GM12801 (cell line): Measurements from ENCODE around the gene ARF3.

Experiments
- TF ChIP-seq, protein P1 (sequence below): IDR thresholded peaks from one replicate; pipeline ENCODE4 v1.5.1; 2011; ENCODE audit warnings: control low read depth; ENCODE audit not compliant: insufficient read length; ENCODE audit errors: extremely low read depth

The ARF3 gene

DNA sequence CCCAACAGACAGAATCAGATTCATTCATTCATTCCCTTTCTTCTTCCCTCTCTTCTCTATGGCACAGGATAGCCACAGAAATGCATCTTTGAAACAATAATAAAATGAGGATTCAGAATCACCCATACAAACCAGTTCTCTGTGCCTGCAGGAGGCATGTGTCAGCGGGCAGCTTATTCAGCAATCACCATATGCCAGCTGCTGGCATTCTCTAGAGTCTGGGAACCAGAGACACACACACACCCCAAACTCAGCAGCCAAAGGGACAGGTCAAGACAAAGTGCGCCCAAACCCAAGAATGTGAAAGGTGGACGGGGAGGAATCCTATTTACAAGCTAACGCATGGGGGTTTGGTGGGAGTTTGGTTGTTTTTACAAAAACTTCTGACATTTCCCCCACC is 14.1 kb downstream of the ARF3 start:
- TF ChIP-seq, protein P1, sequence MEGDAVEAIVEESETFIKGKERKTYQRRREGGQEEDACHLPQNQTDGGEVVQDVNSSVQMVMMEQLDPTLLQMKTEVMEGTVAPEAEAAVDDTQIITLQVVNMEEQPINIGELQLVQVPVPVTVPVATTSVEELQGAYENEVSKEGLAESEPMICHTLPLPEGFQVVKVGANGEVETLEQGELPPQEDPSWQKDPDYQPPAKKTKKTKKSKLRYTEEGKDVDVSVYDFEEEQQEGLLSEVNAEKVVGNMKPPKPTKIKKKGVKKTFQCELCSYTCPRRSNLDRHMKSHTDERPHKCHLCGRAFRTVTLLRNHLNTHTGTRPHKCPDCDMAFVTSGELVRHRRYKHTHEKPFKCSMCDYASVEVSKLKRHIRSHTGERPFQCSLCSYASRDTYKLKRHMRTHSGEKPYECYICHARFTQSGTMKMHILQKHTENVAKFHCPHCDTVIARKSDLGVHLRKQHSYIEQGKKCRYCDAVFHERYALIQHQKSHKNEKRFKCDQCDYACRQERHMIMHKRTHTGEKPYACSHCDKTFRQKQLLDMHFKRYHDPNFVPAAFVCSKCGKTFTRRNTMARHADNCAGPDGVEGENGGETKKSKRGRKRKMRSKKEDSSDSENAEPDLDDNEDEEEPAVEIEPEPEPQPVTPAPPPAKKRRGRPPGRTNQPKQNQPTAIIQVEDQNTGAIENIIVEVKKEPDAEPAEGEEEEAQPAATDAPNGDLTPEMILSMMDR: no peak

- TF ChIP-seq, protein P1: no peak
Observed at GRCh38 chr12:48940181-48940580, 17.1 kb downstream of the ARF3 start.

GRCh38 chr12:48938805-48939204 is 18.5 kb downstream of the ARF3 start:
- TF ChIP-seq, protein P1: no peak

GRCh38 chr12:48937170-48937569 is 20.1 kb downstream of the ARF3 start:
- TF ChIP-seq, protein P1: no peak

DNA sequence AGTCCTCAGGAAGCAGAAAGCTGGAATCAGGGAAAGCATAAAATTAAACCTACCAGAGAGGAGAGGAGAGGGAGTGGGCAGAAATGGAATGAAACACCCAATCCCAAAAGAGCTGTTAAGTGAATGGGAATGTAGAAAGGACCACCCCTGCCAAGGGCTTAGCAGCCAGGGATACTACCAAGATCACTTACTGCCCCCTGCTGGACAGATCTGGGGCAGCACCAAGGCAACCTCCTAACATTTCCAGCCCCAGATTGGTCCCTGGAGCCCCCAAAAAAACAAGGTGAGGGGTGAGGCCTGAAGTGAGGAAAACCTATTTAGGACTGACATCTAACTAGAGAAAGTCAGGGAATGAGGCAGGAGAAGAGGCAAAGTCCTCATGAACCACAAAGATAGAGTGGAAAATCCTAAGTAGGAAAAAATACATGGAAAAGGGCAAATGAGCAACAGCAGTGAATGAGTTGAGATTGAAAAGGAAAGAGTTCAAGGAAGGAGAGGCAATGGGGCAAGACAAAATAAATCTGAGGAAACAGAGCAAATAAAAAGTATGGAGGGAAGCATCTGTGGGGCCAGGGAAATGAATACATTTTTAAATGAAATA is 20.8 kb downstream of the ARF3 start:
- TF ChIP-seq, protein P1: peak; percentile 43

DNA sequence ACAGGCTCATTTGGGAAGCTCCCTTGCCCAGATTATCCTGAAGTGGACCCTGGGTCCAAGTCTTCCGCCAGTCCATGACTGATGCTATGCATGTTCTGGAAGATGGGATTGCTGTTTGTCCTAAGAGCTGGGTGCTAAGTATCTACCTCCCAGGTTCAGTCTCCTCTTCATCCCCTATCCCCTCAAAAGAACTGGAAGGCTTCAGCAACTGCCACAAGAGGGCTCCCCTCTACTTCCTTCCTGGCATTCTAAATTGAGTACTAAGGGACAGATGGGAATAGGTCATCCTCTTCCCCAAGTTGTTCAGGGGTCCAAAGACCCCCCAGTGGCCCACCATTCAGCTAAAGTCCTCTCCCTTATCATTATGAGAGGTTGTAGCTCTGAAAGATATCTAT is 23.0 kb downstream of the ARF3 start:
- TF ChIP-seq, protein P1: no peak

- TF ChIP-seq, protein P1: no peak
Observed at GRCh38 chr12:48933664-48934311, 23.5 kb downstream of the ARF3 start.

DNA sequence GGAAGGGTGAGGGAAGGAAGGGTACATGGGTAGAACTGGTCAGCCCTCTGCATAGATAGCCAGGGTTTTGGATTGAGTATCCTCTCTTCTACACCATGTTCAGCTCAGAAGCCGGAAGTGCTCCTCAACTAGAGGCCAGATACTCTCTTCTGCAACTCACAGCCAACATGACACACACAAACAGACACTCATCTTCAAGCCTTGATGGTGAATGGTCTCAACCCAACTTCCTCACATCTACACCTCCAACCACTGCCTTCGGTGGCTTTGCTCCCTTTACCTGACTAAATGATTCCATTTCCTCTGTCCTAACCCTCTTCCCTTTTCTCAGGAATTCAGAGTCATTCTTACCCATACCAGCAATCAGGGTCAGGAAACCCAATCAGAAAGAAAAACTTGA is 24.4 kb downstream of the ARF3 start:
- TF ChIP-seq, protein P1: no peak
